HuH-7.5 (cell line): ENCODE data around the gene PDZD2.
"Not testable (repeated sequence)": the region's sequence is repeated elsewhere in the genome, so short reads cannot be mapped to it uniquely, and the experiment has no call there.

ENCODE experiments used
- DNase-seq: peaks from one replicate; pipeline ENCODE4 v3.0.0; 2011; ENCODE audit warnings: low spot score

The PDZD2 gene

DNA sequence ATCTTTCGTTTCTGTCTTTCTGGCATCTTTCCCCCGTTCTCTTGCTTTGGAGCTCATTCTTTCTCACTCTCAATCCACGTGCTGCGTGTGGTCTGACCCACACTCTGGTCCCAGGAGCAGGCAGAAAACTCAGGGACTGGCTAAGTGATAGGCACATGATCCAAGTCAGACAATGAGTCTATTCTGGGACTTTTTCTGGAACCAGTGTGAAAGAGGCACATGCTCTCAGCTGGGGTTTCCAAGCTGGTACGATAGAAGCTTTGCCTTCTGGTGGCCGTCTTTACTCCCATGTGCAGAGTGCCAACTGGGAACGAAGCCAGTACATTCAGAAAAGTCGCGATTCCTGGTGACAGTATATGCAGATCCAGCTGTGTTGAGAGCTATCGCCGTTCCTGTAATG lies 94.4 kb downstream of the PDZD2 start:
- DNase-seq = no peak

DNA sequence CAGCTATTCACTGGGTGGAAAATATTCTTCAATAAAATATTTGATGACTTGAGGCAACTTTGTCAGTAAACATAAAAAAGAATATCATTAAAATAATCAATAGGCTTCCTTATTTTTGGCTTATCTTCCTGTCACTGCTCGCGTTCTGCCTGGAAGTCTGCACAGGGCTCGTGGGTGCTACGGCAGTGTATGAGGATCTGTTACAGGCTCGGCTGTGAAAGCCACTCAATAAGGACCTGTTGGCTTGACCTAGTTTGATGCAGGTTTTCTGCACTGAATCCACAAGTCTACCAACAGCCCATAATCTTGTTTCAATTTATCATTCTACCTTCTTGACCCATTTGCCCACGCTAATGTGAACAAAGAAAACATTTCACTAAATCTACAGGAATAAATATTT lies 97.2 kb downstream of the PDZD2 start:
- no peak for DNase-seq

DNA sequence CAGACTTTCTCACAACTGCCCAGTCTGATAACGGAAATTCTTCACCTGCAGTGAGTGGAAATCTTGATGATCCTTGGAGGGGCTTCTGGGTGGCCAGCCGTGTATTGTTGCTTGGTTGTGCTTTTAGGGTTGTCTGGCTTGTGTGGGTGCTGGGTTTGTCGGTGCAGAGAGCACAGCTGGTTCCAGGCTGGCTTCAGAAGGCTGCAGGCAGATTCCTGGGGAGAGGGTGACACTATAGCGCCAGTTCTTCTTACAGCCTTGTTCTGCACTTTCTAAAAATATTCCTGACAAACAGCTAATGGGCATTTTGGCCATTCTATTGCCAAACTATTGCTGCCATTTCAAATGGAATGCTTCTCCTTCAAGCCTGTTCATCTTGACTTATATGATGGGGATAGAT lies 99.3 kb downstream of the PDZD2 start:
- no peak for DNase-seq

DNA sequence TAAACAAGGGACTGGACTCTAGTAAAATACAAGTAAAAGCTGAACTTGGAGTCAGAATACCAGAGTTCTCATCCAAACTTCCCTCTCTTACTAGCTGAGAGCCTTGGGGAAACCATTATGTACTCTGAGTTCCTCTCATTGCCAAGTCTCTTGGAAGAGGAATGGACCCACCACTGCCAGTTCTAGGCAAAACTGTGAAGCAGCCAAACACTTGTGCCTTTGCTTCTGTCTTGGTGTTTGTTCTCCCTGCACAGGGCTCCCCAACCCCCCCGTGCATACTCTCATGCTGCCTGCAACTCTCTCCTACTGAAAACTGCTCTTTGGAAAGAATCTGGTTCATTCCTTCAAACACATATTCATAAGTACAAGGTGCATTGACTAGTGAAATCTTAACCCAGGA lies 102.6 kb downstream of the PDZD2 start:
- no peak for DNase-seq

DNA sequence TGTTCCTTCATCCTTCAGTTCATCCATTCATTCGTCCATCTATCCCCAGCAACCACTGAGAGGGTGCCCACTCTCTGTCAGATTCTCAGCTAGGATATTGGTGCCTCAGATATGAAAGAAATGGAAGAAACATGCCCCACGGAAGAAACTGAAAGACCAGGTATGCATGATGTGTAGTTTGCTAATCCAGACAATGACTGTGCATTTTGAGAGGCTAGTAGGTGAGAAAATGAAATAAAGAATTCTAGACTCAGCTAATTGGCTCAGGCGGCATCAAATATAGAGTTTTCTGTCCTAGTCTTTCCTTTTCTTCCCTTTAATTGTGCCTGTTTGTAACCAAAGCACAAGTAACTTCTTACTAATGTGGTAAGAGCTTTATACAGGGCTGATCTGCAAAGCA lies 104.7 kb downstream of the PDZD2 start:
- no peak for DNase-seq

DNA sequence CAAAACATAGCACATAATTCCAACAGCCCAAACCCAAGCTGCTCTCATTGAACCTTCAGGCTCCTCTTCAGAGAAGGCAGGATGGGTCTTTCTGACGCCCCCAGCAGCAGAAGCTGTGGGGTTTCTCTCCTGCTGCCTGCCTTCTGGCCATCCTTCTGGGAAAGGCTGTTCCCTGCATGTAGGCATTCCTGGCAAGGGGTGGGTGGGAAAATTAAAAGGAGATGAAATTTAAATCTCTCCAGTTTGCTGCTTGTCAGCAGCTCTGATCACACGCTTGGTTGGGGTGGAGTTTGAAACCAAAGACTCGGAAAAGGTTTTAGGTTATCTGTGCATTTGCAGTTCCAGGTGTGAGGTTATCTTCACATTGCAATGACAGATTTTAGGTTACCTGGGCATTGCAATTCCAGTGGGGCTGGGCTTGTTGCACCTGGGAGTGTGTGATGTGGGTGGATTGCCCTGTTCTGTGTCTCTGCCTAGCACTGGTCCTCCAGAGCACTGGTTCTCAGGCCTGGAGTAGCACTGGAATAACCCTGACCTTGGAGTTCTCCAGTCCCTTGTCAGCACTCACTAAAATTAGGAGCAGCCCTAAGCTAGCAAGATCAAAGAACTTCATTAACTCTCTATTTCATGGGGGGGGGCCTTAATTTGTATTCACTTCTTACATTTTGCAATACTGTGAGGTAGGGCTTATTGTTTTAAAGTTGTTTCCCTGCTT lies 109.7 kb downstream of the PDZD2 start:
- DNase-seq = no peak

DNA sequence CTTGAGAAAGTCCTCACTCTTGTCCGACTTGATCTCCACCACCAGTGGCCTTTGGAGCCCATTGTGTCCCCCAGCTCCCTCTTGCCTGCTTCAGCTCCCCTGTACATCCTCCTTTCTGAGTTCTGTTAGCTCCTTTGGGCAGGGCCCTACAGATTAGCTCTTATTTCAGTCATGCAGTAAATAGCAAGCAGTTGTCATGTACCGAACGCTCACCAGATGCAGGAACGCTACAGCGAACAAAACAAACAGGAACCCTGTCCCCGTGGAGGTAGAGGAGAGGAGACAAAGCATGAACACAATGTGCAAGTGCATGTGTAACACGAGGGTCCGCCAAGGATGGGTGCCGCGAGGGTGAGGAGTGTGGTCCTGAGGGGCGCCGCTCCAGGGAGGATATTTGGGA lies 111.3 kb downstream of the PDZD2 start:
- no peak for DNase-seq

DNA sequence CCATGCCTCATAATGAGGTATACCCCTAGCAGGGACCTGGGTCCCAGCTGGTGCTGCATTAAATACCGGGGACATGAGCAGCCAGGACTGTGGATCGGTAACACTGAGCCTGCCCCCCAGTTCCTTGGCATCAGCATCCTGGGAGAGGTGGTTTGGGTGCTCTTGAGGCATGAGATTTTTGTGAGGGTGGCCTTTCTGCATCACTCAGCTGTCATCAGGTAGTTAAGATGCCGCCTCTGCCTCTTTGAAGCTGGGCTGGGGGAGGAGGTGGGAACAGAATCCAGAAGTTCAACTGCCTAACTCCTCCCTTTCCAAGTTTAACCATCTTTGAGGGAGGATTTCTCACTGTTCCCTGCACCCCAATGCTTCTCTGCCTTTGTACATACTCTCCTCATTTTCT lies 112.7 kb downstream of the PDZD2 start:
- no peak for DNase-seq

DNA sequence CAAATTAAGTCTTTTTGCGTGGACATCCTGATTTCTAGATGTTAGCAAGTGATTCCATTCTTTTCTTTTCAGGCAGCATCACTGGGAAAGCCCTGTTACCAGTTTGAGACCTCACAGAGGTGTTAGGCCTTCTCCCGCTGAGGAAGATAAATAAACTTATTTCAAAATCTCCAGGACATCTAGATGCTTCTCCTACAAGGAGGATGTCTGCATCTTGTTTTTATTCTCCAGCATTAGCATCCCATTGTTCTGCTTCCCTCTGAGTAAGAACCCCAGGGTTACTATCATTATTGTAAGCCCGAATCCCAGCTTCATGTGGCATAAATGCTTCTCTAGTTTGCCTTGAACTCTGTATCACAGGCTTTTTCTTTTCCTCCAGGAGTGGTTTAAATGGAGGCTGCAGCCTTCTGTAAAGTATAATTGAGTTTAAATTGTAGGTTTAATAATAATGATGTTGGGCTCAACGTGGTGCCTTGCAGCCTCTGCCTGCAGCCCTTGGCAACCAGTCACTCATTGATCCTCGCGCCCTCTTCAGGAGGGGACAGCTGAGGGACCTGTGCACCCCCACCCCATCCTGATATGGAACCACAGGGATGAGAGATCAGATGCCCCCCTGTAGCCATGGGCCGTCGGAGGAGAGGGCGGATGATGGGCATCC lies 114.9 kb downstream of the PDZD2 start:
- DNase-seq = no peak

DNA sequence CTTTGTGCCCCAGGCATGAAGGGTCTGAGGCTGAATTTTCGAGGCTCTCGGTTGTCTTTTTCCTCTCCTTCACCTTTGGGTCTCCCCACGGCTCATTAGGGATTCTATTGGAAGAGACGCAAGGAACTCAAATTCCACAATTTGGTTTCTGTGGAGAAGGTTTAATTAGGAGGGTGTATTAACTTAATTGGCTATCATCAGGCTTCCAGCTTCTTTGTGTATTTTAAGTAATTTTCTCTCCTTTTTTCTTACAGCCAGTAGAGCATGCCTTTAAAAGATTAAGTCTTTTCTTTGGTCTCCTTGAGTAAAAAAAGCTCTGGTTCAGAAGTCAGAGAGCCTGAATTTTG lies 115.4 kb downstream of the PDZD2 start:
- DNase-seq = no peak

DNA sequence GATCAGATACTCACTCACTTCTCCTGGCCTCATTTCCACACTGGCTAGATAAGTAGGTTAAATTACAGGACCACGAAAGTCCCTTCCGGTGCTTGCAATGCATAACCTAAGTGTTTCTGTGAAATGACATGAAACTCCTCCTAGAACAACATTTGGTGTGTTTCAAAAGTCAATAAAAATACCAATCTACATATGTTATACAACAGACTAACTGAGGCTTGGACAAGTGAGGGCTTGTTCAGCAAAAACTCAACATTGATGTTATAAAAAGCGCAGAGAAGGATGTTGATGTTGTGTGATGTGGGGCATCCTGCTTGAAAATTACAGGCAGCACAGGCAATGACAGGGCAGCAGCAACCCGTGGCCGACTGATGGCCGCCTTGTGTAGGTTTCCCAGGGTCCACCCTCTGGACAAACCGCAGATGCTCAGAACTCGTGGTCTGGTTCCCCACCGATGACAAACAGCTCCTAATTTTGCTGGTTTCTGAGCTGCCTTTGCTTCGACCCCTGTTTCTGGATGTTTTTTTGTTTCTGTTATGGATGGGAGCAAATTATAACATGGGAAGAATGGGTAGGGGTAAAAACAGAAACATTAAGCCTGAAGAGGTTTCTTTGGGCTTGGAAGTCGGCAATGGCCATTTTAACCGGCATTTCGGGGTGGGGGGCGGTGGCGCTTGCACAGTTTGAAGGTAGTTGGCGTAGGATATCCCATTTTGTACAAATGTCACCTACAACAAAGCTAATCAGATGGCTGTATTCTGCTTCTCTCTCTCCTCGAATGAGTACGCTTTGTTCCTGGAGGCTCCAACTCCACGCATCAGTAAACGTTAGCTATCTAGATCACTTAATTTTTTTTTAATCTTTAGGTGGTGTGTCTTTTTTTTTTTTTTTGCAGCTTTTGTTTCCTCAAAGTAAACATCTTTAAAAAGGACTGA lies 116.1 kb downstream of the PDZD2 start:
- no peak for DNase-seq

DNA sequence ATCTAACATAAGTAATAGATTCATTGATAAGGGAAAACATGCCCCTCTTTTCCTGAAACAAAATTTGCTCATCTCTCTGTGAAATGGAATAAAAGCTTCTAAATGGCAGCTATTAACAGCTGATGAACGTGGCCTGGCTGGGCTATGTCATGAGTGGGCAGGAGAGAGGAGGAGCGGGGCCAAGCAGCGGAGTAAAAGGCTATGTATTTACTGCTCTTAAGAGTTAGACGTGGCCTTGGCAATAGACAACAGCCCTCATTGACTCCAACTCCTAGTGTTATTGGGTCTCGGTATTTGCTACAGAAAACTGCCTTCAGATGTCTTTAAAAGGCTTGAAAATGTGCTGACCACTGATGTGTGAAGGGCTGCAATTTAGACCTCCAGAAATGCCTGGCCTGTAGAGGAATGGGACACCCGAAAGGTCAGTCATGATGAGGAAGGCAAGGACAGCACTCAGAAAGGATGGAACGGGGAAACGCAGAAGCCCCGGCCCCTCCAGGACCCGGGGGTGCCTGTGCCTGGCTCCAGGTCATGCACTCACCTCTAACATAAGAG lies 116.8 kb downstream of the PDZD2 start:
- no peak for DNase-seq

DNA sequence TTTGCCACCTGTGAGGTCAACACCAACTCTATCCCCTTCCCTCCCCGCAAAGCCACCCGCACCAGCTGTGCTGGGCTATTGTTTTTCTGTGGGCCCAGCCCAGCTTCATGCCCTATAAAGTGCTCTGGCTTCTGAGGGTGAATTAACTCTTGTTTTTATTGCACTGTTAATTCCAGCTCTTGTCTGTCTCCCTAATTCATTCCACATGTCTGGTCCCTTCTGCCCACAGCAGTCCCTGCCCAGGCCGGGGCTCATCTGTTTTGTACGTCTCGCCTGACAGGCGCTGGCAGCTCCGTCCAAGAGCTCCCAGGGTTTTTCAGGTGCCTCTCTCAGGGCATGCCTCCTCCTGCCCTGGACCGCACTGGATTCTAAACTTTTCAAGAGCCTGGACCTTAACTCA lies 118.9 kb downstream of the PDZD2 start:
- no peak for DNase-seq

DNA sequence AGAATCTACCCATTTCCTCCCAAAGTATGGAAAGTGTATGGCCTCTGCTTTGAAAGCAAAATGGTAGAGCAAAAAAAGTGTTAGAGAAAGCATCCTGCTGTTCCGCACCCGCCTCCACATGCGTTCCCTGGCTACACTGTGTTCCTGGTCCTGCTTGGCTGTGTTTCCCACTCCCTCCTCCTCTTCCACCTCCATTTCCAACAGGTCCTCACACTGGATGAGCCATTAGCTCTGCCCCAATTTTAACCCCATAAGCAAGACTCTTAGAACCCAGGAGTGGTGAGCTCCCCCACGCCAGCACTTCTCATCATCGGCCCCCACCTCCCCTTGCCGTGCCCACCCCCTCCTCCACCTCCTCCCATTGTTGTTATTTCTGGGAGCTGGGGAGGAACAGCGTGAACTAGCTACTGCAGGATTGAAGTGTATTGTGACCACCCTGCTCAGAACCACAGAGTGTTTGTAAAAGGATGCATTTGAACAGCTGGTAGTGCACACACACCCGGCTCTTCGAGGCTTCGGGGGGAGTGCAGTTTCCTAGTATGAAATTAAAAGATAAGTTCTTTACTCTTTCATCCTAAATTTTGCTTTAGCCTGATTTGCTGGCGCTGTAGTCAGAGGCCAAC lies 120.0 kb downstream of the PDZD2 start:
- no peak for DNase-seq

DNA sequence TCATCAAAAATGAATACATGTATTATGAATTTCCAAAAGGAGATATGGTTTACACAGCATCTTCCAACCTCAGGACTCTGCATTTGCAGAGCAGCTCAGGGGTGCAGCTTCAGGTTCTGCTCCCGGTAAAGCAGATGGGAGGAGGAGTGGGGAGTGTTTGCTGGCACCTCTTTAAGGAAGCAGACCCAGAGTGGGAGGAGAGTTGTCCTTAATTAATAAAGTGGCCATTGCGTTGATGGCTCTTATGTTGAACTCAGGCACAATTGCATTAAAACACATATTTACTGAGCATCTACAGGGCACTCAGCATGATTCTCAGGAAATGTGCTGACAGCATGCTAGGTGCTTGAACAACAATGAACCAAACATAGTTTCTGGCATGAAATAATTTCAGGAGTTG lies 121.0 kb downstream of the PDZD2 start:
- DNase-seq = no peak

DNA sequence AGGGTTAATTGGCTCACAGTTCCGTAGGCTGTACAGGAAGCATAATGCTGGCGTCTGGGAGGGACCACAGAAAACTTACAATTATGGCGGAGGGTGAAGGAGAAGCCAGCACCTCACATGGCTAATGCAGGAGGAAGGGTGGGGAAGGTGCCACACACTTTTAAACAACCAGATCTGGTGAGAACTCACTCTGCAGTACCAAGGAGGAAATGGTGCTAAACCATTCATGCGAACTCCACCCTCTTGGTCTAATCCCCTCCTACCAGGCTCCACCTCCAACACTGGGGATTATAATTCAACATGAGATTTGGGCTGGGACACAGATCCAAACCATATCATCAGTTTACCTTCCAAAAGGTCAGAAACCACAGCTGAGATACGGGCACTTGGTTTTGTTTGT lies 122.9 kb downstream of the PDZD2 start:
- no peak for DNase-seq

DNA sequence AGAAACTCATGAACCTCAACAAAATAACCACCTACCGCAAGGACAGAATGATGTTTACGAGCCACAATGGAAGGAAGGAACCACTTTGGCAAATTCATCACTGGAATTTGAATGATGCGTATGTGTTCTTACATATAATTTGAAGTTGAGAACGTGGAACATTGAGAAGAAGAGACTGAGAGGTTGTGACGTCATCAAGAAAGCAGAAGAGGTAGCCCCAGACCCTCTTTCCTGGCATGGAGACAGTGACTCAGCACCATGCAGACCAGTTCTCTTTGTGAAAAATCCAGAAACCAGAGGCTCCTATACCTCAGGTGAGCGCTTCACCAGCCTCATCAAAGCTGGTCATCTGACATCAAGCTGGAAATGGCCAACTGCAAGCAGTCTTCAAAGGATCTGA lies 124.5 kb downstream of the PDZD2 start:
- DNase-seq = no peak

DNA sequence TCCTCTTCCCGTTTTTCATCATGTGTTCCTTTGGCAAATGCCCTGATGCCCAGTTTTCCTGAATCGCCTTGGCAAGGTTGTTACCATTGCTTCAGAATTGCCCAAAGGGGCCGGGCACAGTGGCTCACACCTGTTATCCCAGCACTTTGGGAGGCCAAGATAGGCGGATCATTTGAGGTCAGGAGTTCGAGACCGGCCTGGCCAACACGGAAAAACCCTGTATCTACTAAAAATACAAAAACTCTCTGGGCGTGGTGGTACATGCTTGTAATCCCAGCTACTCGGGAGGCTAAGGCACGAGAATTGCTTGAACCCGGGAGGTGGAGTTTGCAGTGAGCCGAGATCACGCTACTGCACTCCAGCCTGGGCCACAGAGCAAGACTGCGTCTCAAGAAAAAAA lies 125.8 kb downstream of the PDZD2 start:
- not testable (repeated sequence) for DNase-seq

DNA sequence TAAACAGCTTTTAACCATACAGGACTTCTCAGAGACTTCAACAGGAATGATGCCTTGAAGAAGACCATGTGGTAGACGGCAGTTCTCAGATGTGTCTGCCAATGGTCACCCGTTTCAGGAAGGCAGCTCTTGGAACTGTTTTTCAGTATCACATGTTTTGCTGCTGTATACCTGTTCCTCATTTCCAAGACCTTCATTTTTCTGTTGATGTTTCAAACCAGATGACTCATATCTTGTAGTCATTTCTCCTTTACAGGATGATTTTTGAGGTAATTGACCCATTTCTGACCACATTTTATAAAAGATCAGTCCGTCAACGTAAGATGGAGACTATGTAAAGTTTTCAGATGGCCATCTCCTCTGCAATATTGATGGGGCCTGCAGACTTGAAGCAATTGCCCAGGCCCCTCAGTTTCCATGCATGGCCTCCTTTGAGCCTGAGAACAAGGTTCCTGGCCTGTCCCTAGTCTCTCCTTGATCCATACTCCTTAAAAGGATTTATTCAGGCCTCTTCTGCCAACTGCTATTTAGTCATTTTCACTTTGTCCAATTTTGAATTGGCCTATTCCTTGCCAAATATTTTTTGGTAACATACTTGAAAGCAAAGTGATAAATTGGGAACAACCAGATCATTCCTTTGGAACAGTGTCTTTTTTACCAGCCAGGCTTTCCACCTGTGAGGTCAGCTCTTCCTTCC lies 128.6 kb downstream of the PDZD2 start:
- no peak for DNase-seq

DNA sequence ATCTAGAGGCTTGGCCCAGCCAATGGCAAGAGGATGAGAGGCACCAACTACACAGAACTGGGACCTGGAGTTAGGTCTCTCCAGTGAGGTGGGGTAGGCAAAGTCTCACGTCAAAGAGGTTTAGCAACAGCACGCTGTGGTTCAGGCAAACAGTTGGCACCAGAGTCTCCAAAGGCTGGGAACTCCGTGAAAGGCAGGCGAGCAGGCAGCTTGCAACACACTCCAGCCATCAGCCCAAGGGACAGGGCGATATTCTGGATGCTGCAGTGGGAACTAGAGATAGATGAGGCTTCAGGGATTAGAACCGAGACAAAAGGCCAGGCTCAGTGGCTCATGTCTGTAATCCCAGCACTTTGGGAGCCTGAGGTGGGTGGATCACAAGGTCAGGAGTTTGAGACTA lies 129.1 kb downstream of the PDZD2 start:
- DNase-seq = no peak

DNA sequence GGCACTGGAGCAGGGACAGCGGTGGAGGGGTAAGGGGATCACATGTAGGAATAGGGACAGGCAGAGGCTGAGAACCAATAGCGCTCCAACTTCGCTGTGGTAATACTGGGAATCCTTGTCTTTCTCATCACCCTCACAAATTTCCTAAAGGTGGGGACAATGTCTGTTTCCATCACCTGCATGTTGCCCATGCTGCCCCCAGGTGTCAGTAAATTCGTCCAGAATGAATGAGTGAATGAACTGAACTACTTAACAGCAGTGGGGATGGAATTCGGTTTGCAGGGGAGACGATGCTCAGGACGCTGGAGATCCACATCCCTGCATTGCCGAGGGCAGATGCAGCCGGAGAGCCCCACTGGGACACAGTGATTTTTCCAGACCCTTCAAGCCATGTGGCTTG lies 129.9 kb downstream of the PDZD2 start:
- no peak for DNase-seq

DNA sequence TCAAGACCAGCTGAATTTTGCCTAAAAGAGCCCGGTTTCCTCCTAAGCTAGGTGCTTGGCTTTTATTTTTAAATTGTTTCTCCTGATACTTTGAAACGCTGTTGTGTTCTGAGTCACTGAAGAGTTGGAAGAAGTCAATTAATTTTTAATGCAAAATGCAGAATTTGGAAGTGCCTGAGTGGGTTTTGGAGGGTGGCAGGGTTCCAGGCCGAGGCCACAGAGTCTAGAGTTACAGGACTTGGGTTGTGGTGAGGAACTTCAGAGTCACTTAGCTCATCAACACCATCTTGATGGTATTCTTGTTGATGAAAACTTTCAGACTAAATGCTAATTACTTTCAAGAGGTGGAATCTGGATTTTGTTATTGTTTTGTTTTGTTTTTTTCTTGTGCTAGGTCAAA lies 130.6 kb downstream of the PDZD2 start:
- no peak for DNase-seq
